NB4 (cell line): ENCODE data around the gene CHST14.

Experiments
- POLR2A ChIP-seq: IDR thresholded peaks from 2 replicates; pipeline ENCODE4 v1.6.1; 2011; ENCODE audit warnings: mild to moderate bottlenecking; ENCODE audit not compliant: insufficient read length; ENCODE audit errors: extremely low read depth
- TF ChIP-seq, protein P1 (sequence below): IDR thresholded peaks from one replicate; pipeline ENCODE4 v1.5.1; 2012; ENCODE audit warnings: low read depth, low read length

DNA sequence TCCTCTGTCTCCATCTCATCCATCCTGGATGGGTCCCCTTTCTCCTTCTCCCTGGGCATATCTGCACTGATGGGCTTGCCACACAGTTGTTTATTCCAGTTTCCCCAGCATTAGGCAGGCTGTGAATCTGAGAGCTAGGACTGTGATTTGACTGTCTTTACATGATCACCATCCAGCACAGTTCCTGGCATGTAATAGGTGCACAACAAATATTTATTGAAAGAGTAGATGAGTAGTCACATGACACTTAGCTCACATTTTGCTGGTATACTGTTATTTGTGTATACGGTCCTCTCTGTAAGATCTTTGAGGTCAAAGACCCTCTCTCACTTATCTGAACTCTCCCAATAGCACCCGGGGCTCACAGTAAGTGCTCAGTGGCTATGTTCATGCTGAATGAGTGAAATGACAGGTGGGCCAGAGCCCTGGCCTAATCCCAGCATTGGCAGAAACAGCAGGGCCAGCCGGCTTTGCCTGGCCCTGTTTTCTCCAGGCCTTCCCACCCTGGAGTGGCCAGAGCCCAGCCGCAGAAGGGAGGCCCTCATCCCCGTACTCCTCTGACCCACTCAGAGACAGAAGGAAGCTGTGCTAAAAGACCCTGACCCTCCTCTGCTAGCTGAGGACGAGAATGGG, 46.2 kb upstream of the CHST14 start:
- TF ChIP-seq, protein P1, sequence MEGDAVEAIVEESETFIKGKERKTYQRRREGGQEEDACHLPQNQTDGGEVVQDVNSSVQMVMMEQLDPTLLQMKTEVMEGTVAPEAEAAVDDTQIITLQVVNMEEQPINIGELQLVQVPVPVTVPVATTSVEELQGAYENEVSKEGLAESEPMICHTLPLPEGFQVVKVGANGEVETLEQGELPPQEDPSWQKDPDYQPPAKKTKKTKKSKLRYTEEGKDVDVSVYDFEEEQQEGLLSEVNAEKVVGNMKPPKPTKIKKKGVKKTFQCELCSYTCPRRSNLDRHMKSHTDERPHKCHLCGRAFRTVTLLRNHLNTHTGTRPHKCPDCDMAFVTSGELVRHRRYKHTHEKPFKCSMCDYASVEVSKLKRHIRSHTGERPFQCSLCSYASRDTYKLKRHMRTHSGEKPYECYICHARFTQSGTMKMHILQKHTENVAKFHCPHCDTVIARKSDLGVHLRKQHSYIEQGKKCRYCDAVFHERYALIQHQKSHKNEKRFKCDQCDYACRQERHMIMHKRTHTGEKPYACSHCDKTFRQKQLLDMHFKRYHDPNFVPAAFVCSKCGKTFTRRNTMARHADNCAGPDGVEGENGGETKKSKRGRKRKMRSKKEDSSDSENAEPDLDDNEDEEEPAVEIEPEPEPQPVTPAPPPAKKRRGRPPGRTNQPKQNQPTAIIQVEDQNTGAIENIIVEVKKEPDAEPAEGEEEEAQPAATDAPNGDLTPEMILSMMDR: no peak
- no peak for TF ChIP-seq POLR2A
